HG02759 (cell line): ENCODE results near the gene ALG14.

Source experiments
- ATAC-seq: cut with Tn5 transposase; IDR thresholded peaks from one replicate; pipeline ENCODE4 v1.9.1; 2021; ENCODE audit warnings: mild to moderate bottlenecking, moderate library complexity; ENCODE audit not compliant: unreplicated experiment

Gene ALG14

GRCh38 chr1:94934551-94934950 lies 138.2 kb downstream of the ALG14 start:
- no peak for ATAC-seq

DNA sequence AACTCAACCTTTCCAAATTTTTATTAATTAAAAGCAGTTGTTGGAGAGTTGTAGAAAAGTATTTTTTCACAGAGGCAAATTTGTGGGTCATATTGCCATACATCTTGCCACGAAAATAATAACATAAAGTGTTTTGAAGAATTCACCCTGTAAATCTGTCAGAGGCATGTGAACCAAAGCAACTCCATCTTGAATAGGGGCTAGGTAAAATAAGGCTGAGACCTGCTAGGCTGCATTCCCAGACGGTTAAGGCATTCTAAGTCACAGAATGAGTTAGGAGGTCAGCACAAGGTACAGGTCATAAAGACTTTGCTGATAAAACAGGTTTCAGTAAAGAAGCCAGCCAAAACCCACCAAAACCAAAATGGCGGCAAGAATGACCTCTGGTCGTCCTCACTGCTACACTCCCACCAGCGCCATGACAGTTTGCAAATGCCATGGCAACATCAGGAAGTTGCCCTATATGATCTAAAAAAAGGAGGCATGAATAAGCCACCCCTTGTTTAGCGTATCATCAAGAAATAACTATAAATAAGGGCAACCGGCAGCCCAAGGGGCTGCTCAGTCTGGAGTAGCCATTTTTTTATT lies 141.4 kb downstream of the ALG14 start:
- ATAC-seq, result no peak

- ATAC-seq, result no peak
Observed at GRCh38 chr1:94929351-94930217, 143.2 kb downstream of the ALG14 start.

DNA sequence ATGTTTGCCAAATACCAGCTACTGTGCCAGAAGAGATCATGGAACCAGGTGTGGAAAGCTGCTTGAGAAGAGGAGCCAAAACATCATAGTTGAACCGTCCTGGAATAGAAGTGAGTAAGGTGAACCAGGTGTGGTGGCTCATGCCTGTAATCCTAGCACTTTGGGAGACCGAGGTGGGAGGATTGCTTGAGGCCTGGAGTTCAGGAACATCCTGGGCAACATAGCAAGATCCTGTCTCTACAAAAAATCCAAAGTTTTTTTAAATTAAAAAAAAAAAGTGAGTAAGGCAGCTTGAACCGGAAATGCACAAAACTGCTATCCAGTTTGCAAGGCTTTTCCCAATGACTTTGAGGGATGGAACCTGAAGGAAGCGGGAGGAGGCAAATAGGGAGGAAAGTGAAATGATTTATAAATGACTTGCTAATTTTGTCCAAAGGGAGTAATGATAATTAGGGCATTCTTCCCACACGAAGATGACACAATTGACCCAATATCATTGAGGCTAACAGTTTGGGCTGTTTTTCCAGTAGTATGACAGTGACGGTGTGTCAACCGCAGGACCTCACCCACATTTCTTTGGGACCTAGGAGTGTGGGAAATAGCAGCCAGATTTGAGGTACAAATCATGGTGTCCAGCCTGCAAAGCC lies 144.3 kb downstream of the ALG14 start:
- no peak for ATAC-seq

DNA sequence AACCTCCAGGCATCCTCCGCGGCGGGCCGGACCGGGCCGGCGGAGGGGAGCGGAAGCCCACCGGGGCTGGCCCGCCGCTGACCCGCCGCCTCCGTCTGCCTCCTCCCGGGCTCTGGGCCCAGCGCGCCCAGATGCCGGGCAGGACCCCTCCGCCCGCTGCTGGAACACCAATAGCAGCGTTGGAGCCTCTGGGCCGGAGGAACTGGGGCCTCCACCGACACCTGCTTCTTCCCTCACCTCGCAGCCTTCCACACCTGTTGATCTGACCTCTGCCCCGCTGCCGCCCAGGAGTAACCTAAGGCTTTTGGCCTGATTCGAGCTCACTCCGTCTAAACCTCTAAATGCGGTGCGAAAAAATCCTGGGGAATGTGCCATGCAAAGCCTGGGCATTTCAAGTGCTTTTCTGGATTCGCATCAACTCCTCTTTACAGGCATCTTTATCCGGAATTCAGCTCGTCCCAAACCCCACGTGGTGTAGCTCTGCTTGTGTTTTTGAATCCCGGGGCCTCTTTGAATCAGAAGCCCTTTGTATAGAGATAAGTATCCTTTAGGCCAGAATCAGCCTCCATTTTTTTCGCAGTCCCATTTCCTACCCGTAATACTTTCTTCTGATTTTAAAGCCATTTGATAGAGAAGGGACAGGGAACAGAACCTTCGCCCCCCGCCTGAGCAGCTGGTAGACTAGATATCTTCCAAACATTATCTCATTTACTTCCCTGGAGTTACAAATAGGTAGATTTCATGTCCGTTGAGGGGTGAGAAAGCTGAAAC lies 145.2 kb downstream of the ALG14 start:
- ATAC-seq, result no peak

GRCh38 chr1:94926915-94927404 lies 145.8 kb downstream of the ALG14 start, which contains the start of gene CNN3:
TSS of gene CNN3 (minus strand) at chr1:94927110. CDS start at chr1:94926894, 216 bp downstream.
- peak; percentile 88 for ATAC-seq

GRCh38 chr1:94926126-94926914 lies 146.4 kb downstream of the ALG14 start:
- peak; percentile 27 for ATAC-seq

- ATAC-seq, result peak; percentile 21
Observed at GRCh38 chr1:94925561-94926125, 147.1 kb downstream of the ALG14 start.

DNA sequence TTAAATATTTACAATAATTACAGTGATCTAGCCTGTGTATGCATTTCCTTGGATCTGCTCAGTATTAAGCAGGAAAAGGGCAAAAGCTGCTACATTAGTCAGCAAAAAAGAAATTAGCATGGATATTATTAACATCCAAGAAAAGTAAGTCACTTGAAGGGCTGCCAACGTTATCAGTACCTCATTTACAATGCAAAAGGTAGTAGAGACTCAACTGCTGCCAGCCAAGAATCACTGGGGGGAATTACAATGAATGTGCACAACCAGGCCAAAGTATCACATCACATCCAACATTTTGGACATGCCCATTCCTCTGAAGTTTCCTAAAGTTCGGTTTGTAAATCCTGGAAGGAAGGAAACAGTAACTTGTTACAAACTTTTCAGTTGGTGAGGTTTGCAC lies 147.7 kb downstream of the ALG14 start:
- no peak for ATAC-seq
